ENCODE results near the gene VAV3. TPM values are rescaled to one million over a fixed set of nuclear protein-coding genes. Genes with fewer than 3 reads are reported as not detected.

VAV3 gene
- total RNA-seq, 2 experiments from 2014 or later = 1.2 to 1.3 TPM

- peaks cover 7% of the 10 kb centered on the region for H3K4me1 Mint-ChIP-seq
- POLR2A ChIA-PET = no interaction called here
- no peak for DNase-seq
- H3K4me3 Mint-ChIP-seq = no peak overlapping the region
- no peak overlapping the region for H3K27ac Mint-ChIP-seq
- CTCF ChIA-PET = interaction anchor here (0.7 kb wide), 1 partner anchor 17 kb away, joined by 3 read pairs; no protein-coding TSS in a partner anchor
- no peaks in the 10 kb centered on the region for H3K9me3 Mint-ChIP-seq
- no peaks in the 10 kb centered on the region for H3K36me3 Mint-ChIP-seq (ENCODE audit: low read depth)
- no peaks in the 10 kb centered on the region for H3K27me3 Mint-ChIP-seq
Measured at GRCh38 chr1:107625405-107626029, 339.5 kb downstream of the VAV3 start.

GRCh38 chr1:107623431-107623830 lies 341.5 kb downstream of the VAV3 start:
- H3K27me3 Mint-ChIP-seq = no peaks in the 10 kb centered on the region
- no peaks in the 10 kb centered on the region for H3K36me3 Mint-ChIP-seq (ENCODE audit: low read depth)
- POLR2A ChIA-PET = no interaction called here
- H3K4me1 Mint-ChIP-seq = peaks cover 7% of the 10 kb centered on the region
- H3K4me3 Mint-ChIP-seq = no peak overlapping the region
- no peaks in the 10 kb centered on the region for H3K9me3 Mint-ChIP-seq
- CTCF ChIA-PET = no interaction called here
- no peak for DNase-seq
- no peak overlapping the region for H3K27ac Mint-ChIP-seq

GRCh38 chr1:107622966-107623365 lies 342.0 kb downstream of the VAV3 start:
- ChIA-PET CTCF (no interaction called here), POLR2A (no interaction called here)
- Mint-ChIP-seq H3K36me3 (ENCODE audit: low read depth) (no peaks in the 10 kb centered on the region), H3K4me3 (no peak overlapping the region), H3K9me3 (no peaks in the 10 kb centered on the region), H3K4me1 (peaks cover 7% of the 10 kb centered on the region), H3K27me3 (no peaks in the 10 kb centered on the region), H3K27ac (no peak overlapping the region)
- no peak for DNase-seq

- ChIA-PET POLR2A (no interaction called here), CTCF (no interaction called here)
- no peaks in the 10 kb centered on the region for H3K9me3 Mint-ChIP-seq
- peaks cover 7% of the 10 kb centered on the region for H3K4me1 Mint-ChIP-seq
- no peak overlapping the region for H3K27ac Mint-ChIP-seq
- no peaks in the 10 kb centered on the region for H3K36me3 Mint-ChIP-seq (ENCODE audit: low read depth)
- DNase-seq = no peak
- no peak overlapping the region for H3K4me3 Mint-ChIP-seq
- H3K27me3 Mint-ChIP-seq = no peaks in the 10 kb centered on the region
Measured at GRCh38 chr1:107622535-107622934, 342.4 kb downstream of the VAV3 start.

- ChIA-PET CTCF (no interaction called here), POLR2A (no interaction called here)
- Mint-ChIP-seq H3K27me3 (no peaks in the 10 kb centered on the region), H3K4me1 (peaks cover 7% of the 10 kb centered on the region), H3K9me3 (no peaks in the 10 kb centered on the region), H3K27ac (no peak overlapping the region), H3K36me3 (ENCODE audit: low read depth) (no peaks in the 10 kb centered on the region), H3K4me3 (no peak overlapping the region)
- no peak for DNase-seq
Measured at GRCh38 chr1:107620753-107621152, 344.2 kb downstream of the VAV3 start.

- peaks cover 7% of the 10 kb centered on the region for H3K4me1 Mint-ChIP-seq
- ChIA-PET CTCF (no interaction called here), POLR2A (no interaction called here)
- no peaks in the 10 kb centered on the region for H3K27me3 Mint-ChIP-seq
- no peak overlapping the region for H3K27ac Mint-ChIP-seq
- H3K36me3 Mint-ChIP-seq (ENCODE audit: low read depth) = no peaks in the 10 kb centered on the region
- DNase-seq = no peak
- peaks cover 2% of the 10 kb centered on the region for H3K9me3 Mint-ChIP-seq
- H3K4me3 Mint-ChIP-seq = no peak overlapping the region
Measured at GRCh38 chr1:107618539-107618938, 346.4 kb downstream of the VAV3 start.

- POLR2A ChIA-PET = no interaction called here
Measured at GRCh38 chr1:107617921-107618320, 347.1 kb downstream of the VAV3 start.

GRCh38 chr1:107617456-107617855 lies 347.5 kb downstream of the VAV3 start:
- peaks cover 2% of the 10 kb centered on the region for H3K27me3 Mint-ChIP-seq
- H3K27ac Mint-ChIP-seq = no peak overlapping the region
- ChIA-PET POLR2A (no interaction called here), CTCF (no interaction called here)
- H3K4me1 Mint-ChIP-seq = no peaks in the 10 kb centered on the region
- no peak for DNase-seq
- H3K36me3 Mint-ChIP-seq (ENCODE audit: low read depth) = no peaks in the 10 kb centered on the region
- peaks cover 6% of the 10 kb centered on the region for H3K9me3 Mint-ChIP-seq
- H3K4me3 Mint-ChIP-seq = no peak overlapping the region

More at GRCh38 chr1:107617921-107618320, 347.1 kb downstream of the VAV3 start:
- peaks cover 3% of the 10 kb centered on the region for H3K4me1 Mint-ChIP-seq
- H3K27me3 Mint-ChIP-seq = no peaks in the 10 kb centered on the region
- no peak overlapping the region for H3K4me3 Mint-ChIP-seq
- CTCF ChIA-PET = no interaction called here
- no peak overlapping the region for H3K27ac Mint-ChIP-seq
- DNase-seq = no peak
- H3K36me3 Mint-ChIP-seq (ENCODE audit: low read depth) = no peaks in the 10 kb centered on the region
- H3K9me3 Mint-ChIP-seq = peaks cover 2% of the 10 kb centered on the region

GRCh38 chr1:107609808-107610207 lies 355.2 kb downstream of the VAV3 start:
- H3K27me3 Mint-ChIP-seq = peaks cover 2% of the 10 kb centered on the region
- no peak overlapping the region for H3K27ac Mint-ChIP-seq
- POLR2A ChIA-PET = no interaction called here
- H3K9me3 Mint-ChIP-seq = peaks cover 10% of the 10 kb centered on the region
- H3K36me3 Mint-ChIP-seq (ENCODE audit: low read depth) = no peaks in the 10 kb centered on the region
- CTCF ChIA-PET = interaction anchor here (0.6 kb wide), 1 partner anchor 369 kb away, joined by 3 read pairs; no protein-coding TSS in a partner anchor
- no peak for DNase-seq
- no peaks in the 10 kb centered on the region for H3K4me1 Mint-ChIP-seq
- no peak overlapping the region for H3K4me3 Mint-ChIP-seq

GRCh38 chr1:107604825-107605224 lies 360.2 kb downstream of the VAV3 start:
- Mint-ChIP-seq H3K9me3 (peaks cover 4% of the 10 kb centered on the region), H3K27me3 (no peaks in the 10 kb centered on the region), H3K4me1 (no peaks in the 10 kb centered on the region), H3K36me3 (ENCODE audit: low read depth) (no peaks in the 10 kb centered on the region), H3K27ac (no peak overlapping the region), H3K4me3 (no peak overlapping the region)
- no peak for DNase-seq
- ChIA-PET POLR2A (no interaction called here), CTCF (no interaction called here)

- DNase-seq = no peak
- ChIA-PET POLR2A (no interaction called here), CTCF (interaction anchor here (1.1 kb wide), 1 partner anchor 89 kb away, joined by 3 read pairs; no protein-coding TSS in a partner anchor)
- H3K4me1 Mint-ChIP-seq = no peaks in the 10 kb centered on the region
- H3K27me3 Mint-ChIP-seq = no peaks in the 10 kb centered on the region
- H3K9me3 Mint-ChIP-seq = no peaks in the 10 kb centered on the region
- H3K27ac Mint-ChIP-seq = no peak overlapping the region
- no peaks in the 10 kb centered on the region for H3K36me3 Mint-ChIP-seq (ENCODE audit: low read depth)
- no peak overlapping the region for H3K4me3 Mint-ChIP-seq
Measured at GRCh38 chr1:107600607-107601160, 364.3 kb downstream of the VAV3 start.

GRCh38 chr1:107599220-107599619 lies 365.8 kb downstream of the VAV3 start:
- Mint-ChIP-seq H3K4me1 (peaks cover 2% of the 10 kb centered on the region), H3K36me3 (ENCODE audit: low read depth) (no peaks in the 10 kb centered on the region), H3K27me3 (no peaks in the 10 kb centered on the region), H3K27ac (no peak overlapping the region), H3K4me3 (no peak overlapping the region), H3K9me3 (no peaks in the 10 kb centered on the region)
- POLR2A ChIA-PET = no interaction called here
- no peak for DNase-seq
- CTCF ChIA-PET = interaction anchor here (0.7 kb wide), 1 partner anchor 126 kb away, joined by 4 read pairs; no protein-coding TSS in a partner anchor

- peaks cover 2% of the 10 kb centered on the region for H3K9me3 Mint-ChIP-seq
- CTCF ChIA-PET = no interaction called here
- no peaks in the 10 kb centered on the region for H3K27me3 Mint-ChIP-seq
- no peaks in the 10 kb centered on the region for H3K36me3 Mint-ChIP-seq (ENCODE audit: low read depth)
- DNase-seq = no peak
- H3K4me1 Mint-ChIP-seq = peaks cover 10% of the 10 kb centered on the region
- no peak overlapping the region for H3K27ac Mint-ChIP-seq
- POLR2A ChIA-PET = no interaction called here
- no peak overlapping the region for H3K4me3 Mint-ChIP-seq
Measured at GRCh38 chr1:107597290-107597689, 367.7 kb downstream of the VAV3 start.

GRCh38 chr1:107594536-107594935 lies 370.4 kb downstream of the VAV3 start:
- no peak overlapping the region for H3K4me3 Mint-ChIP-seq
- ChIA-PET CTCF (no interaction called here), POLR2A (no interaction called here)
- no peaks in the 10 kb centered on the region for H3K36me3 Mint-ChIP-seq (ENCODE audit: low read depth)
- DNase-seq = no peak
- no peak overlapping the region for H3K27ac Mint-ChIP-seq
- peaks cover 2% of the 10 kb centered on the region for H3K9me3 Mint-ChIP-seq
- no peaks in the 10 kb centered on the region for H3K27me3 Mint-ChIP-seq
- peaks cover 10% of the 10 kb centered on the region for H3K4me1 Mint-ChIP-seq
